ENCODE data around the gene TMEM269.

GRCh38 chr1:42759114-42759513 is 25.7 kb upstream of the TMEM269 start:
- no peak for TF ChIP-seq ZNF592 (IDR thresholded peaks at IDR 0.05)
- no peak for TF ChIP-seq ATF2 (IDR thresholded peaks at IDR 0.05; ENCODE audit: low read length)
- no peak for TF ChIP-seq MAX (IDR thresholded peaks at IDR 0.05; ENCODE audit: low read depth, low read length)
- no peak for TF ChIP-seq SIX5 (IDR thresholded peaks at IDR 0.05; ENCODE audit: low read depth, low read length, severe bottlenecking)
- TF ChIP-seq POLR2AphosphoS5 (IDR thresholded peaks at IDR 0.05; ENCODE audit: low read length): no peak
- no peak for TF ChIP-seq TCF12 (IDR thresholded peaks at IDR 0.05; ENCODE audit: low read depth, low read length)
- no peak for TF ChIP-seq NR2F1 (conservative IDR thresholded peaks at IDR 0.05)
- TF ChIP-seq CTCF (IDR thresholded peaks at IDR 0.05 in 2 of 3, conservative IDR thresholded peaks at IDR 0.05 in 1 of 3; ENCODE audit: control insufficient read depth in 2 of 3, extremely low read depth in 1 of 3, insufficient read depth in 1 of 3, low read depth in 3 of 3, low read length in 3 of 3): no peak; a peak in 1 of 6 replicates
- no peak for TF ChIP-seq RFX5 (IDR thresholded peaks at IDR 0.05; ENCODE audit: low read depth, low read length)
- TF ChIP-seq BRCA1 (IDR thresholded peaks at IDR 0.05; ENCODE audit: low read depth, low read length): no peak
- TF ChIP-seq POLR2A (IDR thresholded peaks at IDR 0.05; ENCODE audit: low read depth, low read length): no peak
- no peak for TF ChIP-seq NR2C2 (IDR thresholded peaks at IDR 0.05; ENCODE audit: borderline replicate concordance, control insufficient read depth, insufficient read length, low read depth)
- no peak for TF ChIP-seq FOS (IDR thresholded peaks at IDR 0.05; ENCODE audit: borderline replicate concordance, extremely low read depth, insufficient read length)

Data from GM12878 (cell line).